Measurements from ENCODE around the gene NEU1.
A peak's percentile ranks its signal among the peaks of the same experiment; 100 is the strongest.
"Not testable (repeated sequence)": the region's sequence is repeated elsewhere in the genome, so short reads cannot be mapped to it uniquely, and the experiment has no call there.

Gene NEU1

DNA sequence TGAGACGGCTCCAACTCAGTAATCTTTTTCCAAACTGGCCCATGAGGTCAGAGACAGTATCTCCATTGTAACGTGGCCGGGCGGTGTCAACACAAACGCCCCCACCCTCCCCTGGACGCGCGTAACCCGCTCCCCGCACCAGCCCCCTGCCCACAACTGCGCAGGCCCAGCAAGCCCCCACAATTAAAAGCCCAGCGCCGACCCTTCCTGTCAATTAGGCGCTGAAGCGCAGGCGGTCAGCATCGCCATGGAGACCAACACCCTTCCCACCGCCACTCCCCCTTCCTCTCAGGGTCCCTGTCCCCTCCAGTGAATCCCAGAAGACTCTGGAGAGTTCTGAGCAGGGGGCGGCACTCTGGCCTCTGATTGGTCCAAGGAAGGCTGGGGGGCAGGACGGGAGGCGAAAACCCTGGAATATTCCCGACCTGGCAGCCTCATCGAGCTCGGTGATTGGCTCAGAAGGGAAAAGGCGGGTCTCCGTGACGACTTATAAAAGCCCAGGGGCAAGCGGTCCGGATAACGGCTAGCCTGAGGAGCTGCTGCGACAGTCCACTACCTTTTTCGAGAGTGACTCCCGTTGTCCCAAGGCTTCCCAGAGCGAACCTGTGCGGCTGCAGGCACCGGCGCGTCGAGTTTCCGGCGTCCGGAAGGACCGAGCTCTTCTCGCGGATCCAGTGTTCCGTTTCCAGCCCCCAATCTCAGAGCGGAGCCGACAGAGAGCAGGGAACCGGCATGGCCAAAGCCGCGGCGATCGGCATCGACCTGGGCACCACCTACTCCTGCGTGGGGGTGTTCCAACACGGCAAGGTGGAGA is 47.4 kb downstream of the NEU1 start, which contains the start of the genes HSPA1A and HSPA1L:
TSS of gene HSPA1A (plus strand) at position 519 of the 814 bp plus-strand sequence. CDS start at position 733, 214 bp downstream.
TSS of gene HSPA1L (minus strand) at position 259 of the 814 bp plus-strand sequence. CDS start 3,311 bp downstream, outside the sequence.
- peak; percentile 43 for DNase-seq

DNA sequence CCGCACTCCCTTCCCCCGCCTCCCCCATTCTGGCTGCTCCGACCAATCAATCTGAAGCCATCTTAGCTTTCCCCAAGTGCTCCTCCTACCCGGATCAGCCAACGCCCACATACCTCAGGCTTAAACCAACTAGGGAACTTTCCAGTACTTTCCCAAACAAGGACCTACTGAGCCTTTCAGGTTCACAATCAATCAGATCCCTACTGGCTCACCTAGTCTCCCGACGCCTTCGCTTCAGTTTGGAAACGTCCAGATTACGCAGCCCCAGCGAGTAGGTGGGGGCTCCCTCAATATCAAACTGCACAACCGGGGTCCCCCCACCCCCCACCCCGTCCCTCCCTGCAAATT is 48.0 kb downstream of the NEU1 start:
- peak; percentile 63 for DNase-seq

DNA sequence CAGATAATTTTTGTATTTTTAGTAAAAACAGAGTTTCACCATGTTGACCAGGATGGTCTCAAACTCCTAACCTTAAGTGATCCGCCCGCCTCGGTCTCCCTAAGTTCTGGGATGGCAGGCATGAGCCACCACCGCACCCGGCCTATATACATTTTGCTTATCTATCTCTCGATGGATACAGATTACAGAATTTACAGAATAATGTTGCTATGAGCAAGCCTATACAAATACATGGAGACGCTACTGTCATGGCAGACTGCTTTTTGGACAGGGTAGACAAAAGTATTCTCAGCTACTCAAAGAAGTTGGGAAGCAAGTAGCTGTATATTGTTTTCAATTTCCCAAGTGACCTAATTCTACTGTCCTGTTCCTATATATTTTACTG is 49.2 kb downstream of the NEU1 start:
- no peak for DNase-seq

DNA sequence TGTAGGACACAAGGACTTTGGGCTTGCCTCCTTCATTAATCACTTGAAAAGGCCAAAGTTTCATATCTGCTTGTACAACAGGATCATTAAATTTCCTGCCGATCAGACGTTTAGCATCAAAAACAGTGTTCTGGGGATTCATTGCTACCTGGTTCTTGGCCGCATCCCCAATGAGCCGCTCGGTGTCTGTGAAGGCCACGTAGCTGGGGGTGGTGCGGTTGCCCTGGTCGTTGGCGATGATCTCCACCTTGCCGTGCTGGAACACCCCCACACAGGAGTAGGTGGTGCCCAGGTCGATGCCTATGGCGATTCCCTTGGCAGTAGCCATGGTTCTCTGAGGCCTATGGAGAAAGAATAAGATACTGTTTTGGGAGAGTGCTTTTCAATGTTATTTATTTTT is 51.0 kb downstream of the NEU1 start:
- DNase-seq: no peak

DNA sequence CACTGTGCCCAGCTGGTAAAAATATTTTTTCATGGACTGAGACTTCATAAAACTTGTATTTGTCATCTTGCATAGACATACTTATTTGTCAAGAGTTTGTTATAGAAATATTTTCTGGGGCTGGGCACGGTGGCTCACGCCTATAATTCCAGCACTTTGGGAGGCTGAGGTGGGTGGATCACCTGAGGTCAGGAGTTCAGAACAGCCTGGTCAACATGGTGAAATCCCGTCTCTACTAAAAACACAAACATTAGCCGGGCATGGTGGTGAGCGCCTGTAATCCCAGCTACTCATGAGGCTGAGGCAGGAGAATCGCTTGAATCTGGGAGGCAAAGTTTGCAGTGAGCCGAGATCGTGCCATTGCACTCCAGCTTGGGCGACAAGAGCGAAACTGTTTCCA is 54.0 kb downstream of the NEU1 start:
- DNase-seq: not testable (repeated sequence)

Measured in activated naive CD4-positive, alpha-beta T cell treated with anti-CD3 and anti-CD28 coated beads, Interleukin-2, amount 50 U/mL, for 16 hours (primary cell).